ENCODE results near the gene ACTR3C. TPM values are rescaled to one million over a fixed set of nuclear protein-coding genes. Genes with fewer than 3 reads are reported as not detected.
"Not testable (repeated sequence)": the region's sequence is repeated elsewhere in the genome, so short reads cannot be mapped to it uniquely, and the experiment has no call there.

ACTR3C gene
- total RNA-seq, 1 experiment from 2014 or later = 0.73 TPM

- not testable (repeated sequence) for H3K36me3 ChIP-seq (replicated peaks; ENCODE audit: control insufficient read depth, insufficient read depth, low read length); H3K27me3 ChIP-seq (ENCODE audit: control insufficient read depth, insufficient read depth, low read length); H3K4me3 ChIP-seq (ENCODE audit: insufficient read depth, low read depth, low read length)
- DNase-seq = peak; percentile 56
Observed at GRCh38 chr7:150276132-150276695, 47.1 kb downstream of the ACTR3C start.

- DNase-seq; H3K27me3 ChIP-seq (ENCODE audit: control insufficient read depth, insufficient read depth, low read length); H3K36me3 ChIP-seq (replicated peaks; ENCODE audit: control insufficient read depth, insufficient read depth, low read length); H3K4me3 ChIP-seq (ENCODE audit: insufficient read depth, low read depth, low read length): not testable (repeated sequence)
Observed at GRCh38 chr7:150271898-150272297, 51.4 kb downstream of the ACTR3C start.

- H3K27me3 ChIP-seq (ENCODE audit: control insufficient read depth, insufficient read depth, low read length); H3K4me3 ChIP-seq (ENCODE audit: insufficient read depth, low read depth, low read length); DNase-seq; H3K36me3 ChIP-seq (replicated peaks; ENCODE audit: control insufficient read depth, insufficient read depth, low read length): not testable (repeated sequence)
Observed at GRCh38 chr7:150270101-150270824, 53.1 kb downstream of the ACTR3C start.

- not testable (repeated sequence) for H3K27me3 ChIP-seq (ENCODE audit: control insufficient read depth, insufficient read depth, low read length); H3K4me3 ChIP-seq (ENCODE audit: insufficient read depth, low read depth, low read length); H3K36me3 ChIP-seq (replicated peaks; ENCODE audit: control insufficient read depth, insufficient read depth, low read length); DNase-seq
Observed at GRCh38 chr7:150268798-150269197, 54.5 kb downstream of the ACTR3C start.

GRCh38 chr7:150268287-150268686, 55.1 kb downstream of the ACTR3C start:
- not testable (repeated sequence) for H3K27me3 ChIP-seq (ENCODE audit: control insufficient read depth, insufficient read depth, low read length); H3K4me3 ChIP-seq (ENCODE audit: insufficient read depth, low read depth, low read length); H3K36me3 ChIP-seq (replicated peaks; ENCODE audit: control insufficient read depth, insufficient read depth, low read length); DNase-seq

- not testable (repeated sequence) for H3K4me3 ChIP-seq (ENCODE audit: insufficient read depth, low read depth, low read length); H3K36me3 ChIP-seq (replicated peaks; ENCODE audit: control insufficient read depth, insufficient read depth, low read length); DNase-seq; H3K27me3 ChIP-seq (ENCODE audit: control insufficient read depth, insufficient read depth, low read length)
Observed at GRCh38 chr7:150266953-150267665, 56.2 kb downstream of the ACTR3C start.

- not testable (repeated sequence) for DNase-seq; H3K27me3 ChIP-seq (ENCODE audit: control insufficient read depth, insufficient read depth, low read length); H3K36me3 ChIP-seq (replicated peaks; ENCODE audit: control insufficient read depth, insufficient read depth, low read length); H3K4me3 ChIP-seq (ENCODE audit: insufficient read depth, low read depth, low read length)
Observed at GRCh38 chr7:150262656-150263055, 60.7 kb downstream of the ACTR3C start.

GRCh38 chr7:150247745-150248144, 75.6 kb downstream of the ACTR3C start:
- not testable (repeated sequence) for H3K4me3 ChIP-seq (ENCODE audit: insufficient read depth, low read depth, low read length); H3K36me3 ChIP-seq (replicated peaks; ENCODE audit: control insufficient read depth, insufficient read depth, low read length); H3K27me3 ChIP-seq (ENCODE audit: control insufficient read depth, insufficient read depth, low read length); DNase-seq

- not testable (repeated sequence) for H3K36me3 ChIP-seq (replicated peaks; ENCODE audit: control insufficient read depth, insufficient read depth, low read length); DNase-seq; H3K4me3 ChIP-seq (ENCODE audit: insufficient read depth, low read depth, low read length); H3K27me3 ChIP-seq (ENCODE audit: control insufficient read depth, insufficient read depth, low read length)
Observed at GRCh38 chr7:150245208-150245607, 78.1 kb downstream of the ACTR3C start.

- not testable (repeated sequence) for DNase-seq; H3K4me3 ChIP-seq (ENCODE audit: insufficient read depth, low read depth, low read length); H3K36me3 ChIP-seq (replicated peaks; ENCODE audit: control insufficient read depth, insufficient read depth, low read length); H3K27me3 ChIP-seq (ENCODE audit: control insufficient read depth, insufficient read depth, low read length)
Observed at GRCh38 chr7:150242935-150243334, 80.4 kb downstream of the ACTR3C start.

- DNase-seq; H3K36me3 ChIP-seq (replicated peaks; ENCODE audit: control insufficient read depth, insufficient read depth, low read length); H3K4me3 ChIP-seq (ENCODE audit: insufficient read depth, low read depth, low read length): not testable (repeated sequence)
- H3K27me3 ChIP-seq (ENCODE audit: control insufficient read depth, insufficient read depth, low read length) = peaks cover 16% of the 10 kb centered on the region
Observed at GRCh38 chr7:150225444-150225843, 97.9 kb downstream of the ACTR3C start.

GRCh38 chr7:150222083-150222972, 101.0 kb downstream of the ACTR3C start:
- H3K27me3 ChIP-seq (ENCODE audit: control insufficient read depth, insufficient read depth, low read length) = peaks cover 24% of the 10 kb centered on the region
- not testable (repeated sequence) for H3K36me3 ChIP-seq (replicated peaks; ENCODE audit: control insufficient read depth, insufficient read depth, low read length); H3K4me3 ChIP-seq (ENCODE audit: insufficient read depth, low read depth, low read length); DNase-seq

GRCh38 chr7:150220673-150221181, 102.6 kb downstream of the ACTR3C start:
- Histone ChIP-seq H3K4me3 (ENCODE audit: insufficient read depth, low read depth, low read length) (peak overlapping the region; percentile 12), H3K27me3 (ENCODE audit: control insufficient read depth, insufficient read depth, low read length) (peaks cover 24% of the 10 kb centered on the region)
- peak; percentile 37 for DNase-seq
- not testable (repeated sequence) for H3K36me3 ChIP-seq (replicated peaks; ENCODE audit: control insufficient read depth, insufficient read depth, low read length)

GRCh38 chr7:150219941-150220658, 103.2 kb downstream of the ACTR3C start:
- DNase-seq = peak; percentile 51
- H3K27me3 ChIP-seq (ENCODE audit: control insufficient read depth, insufficient read depth, low read length) = peaks cover 24% of the 10 kb centered on the region
- H3K36me3 ChIP-seq (replicated peaks; ENCODE audit: control insufficient read depth, insufficient read depth, low read length) = not testable (repeated sequence)
- H3K4me3 ChIP-seq (ENCODE audit: insufficient read depth, low read depth, low read length) = peak overlapping the region; percentile 12; the same call in 1 of the 2 replicates
